ENCODE results near the gene CCNB2. TPM values are rescaled to one million over a fixed set of nuclear protein-coding genes. Genes with fewer than 3 reads are reported as not detected.

The CCNB2 gene
- total RNA-seq (under 1 TPM in 2 of 4 donors, not detected in 2; 0.18 to 0.25 TPM), polyA plus RNA-seq (under 1 TPM; 0.12 to 0.17 (median 0.17) TPM)
- long read RNA-seq, donor 1 = 0 reads
- long read RNA-seq, donor 2 = 0 reads

GRCh38 chr15:59104912-59105732 lies at the start of gene CCNB2:
Gene CCNB2 (plus strand): TSS chr15:59105146. CDS start chr15:59105269, 123 bp downstream.
- 0 to 1% (median 0%) methylated on average over 56 to 57 of the region's 57 CpGs for WGBS, 3 donors
- Histone ChIP-seq H3K27me3 (ENCODE audit: insufficient read depth in 3 of 3, low read length in 2 of 3) (no peaks in the 10 kb centered on the region), H3K27ac (peak within 1 kb of the TSS; percentile 48), H3K36me3 (ENCODE audit: insufficient read depth in 1 of 2, low read depth in 1 of 2) (peaks cover 0 to 3% of the 10 kb centered on the region in 2 donors), H3K4me3 (peak within 1 kb of the TSS; percentile 69), H3K9me3 (no peaks in the 10 kb centered on the region), H3K4me1 (no peaks in the 10 kb centered on the region)
- intact Hi-C loops (cut with DNase I) = no loop called here
- DNase-seq = peak; percentile 81 to 90
- peak; percentile 98 to 100 (median 100) for ATAC-seq
- TF ChIP-seq, protein P1, sequence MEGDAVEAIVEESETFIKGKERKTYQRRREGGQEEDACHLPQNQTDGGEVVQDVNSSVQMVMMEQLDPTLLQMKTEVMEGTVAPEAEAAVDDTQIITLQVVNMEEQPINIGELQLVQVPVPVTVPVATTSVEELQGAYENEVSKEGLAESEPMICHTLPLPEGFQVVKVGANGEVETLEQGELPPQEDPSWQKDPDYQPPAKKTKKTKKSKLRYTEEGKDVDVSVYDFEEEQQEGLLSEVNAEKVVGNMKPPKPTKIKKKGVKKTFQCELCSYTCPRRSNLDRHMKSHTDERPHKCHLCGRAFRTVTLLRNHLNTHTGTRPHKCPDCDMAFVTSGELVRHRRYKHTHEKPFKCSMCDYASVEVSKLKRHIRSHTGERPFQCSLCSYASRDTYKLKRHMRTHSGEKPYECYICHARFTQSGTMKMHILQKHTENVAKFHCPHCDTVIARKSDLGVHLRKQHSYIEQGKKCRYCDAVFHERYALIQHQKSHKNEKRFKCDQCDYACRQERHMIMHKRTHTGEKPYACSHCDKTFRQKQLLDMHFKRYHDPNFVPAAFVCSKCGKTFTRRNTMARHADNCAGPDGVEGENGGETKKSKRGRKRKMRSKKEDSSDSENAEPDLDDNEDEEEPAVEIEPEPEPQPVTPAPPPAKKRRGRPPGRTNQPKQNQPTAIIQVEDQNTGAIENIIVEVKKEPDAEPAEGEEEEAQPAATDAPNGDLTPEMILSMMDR (IDR thresholded peaks at IDR 0.05) = no peak

- WGBS, 3 donors = 44 to 85% (median 47%) methylated on average over 2 of the region's 2 CpGs
- peaks cover 17% of the 10 kb centered on the region for H3K4me1 ChIP-seq
- peak overlapping the region; percentile 30 for H3K27ac ChIP-seq
- no peaks in the 10 kb centered on the region for H3K9me3 ChIP-seq
- ATAC-seq = peak; percentile 29 to 63 (median 50)
- H3K4me3 ChIP-seq = no peak overlapping the region
- no peaks in the 10 kb centered on the region for H3K27me3 ChIP-seq (ENCODE audit: insufficient read depth in 3 of 3, low read length in 2 of 3)
- peaks cover 2 to 87% of the 10 kb centered on the region in 2 donors for H3K36me3 ChIP-seq (ENCODE audit: insufficient read depth in 1 of 2, low read depth in 1 of 2)
- intact Hi-C loops (cut with DNase I) = loop anchor here in 1 of 2 donors (5.0 kb wide), 1 partner anchor 72 kb away; the partner anchor contains the start of gene RNF111
- TF ChIP-seq, protein P1 (IDR thresholded peaks at IDR 0.05) = no peak
- no peak for DNase-seq
Observed at GRCh38 chr15:59059076-59059597, 45.8 kb upstream of the CCNB2 start.

GRCh38 chr15:59060348-59060747 lies 44.6 kb upstream of the CCNB2 start:
- Histone ChIP-seq H3K27ac (peak overlapping the region; percentile 30), H3K27me3 (ENCODE audit: insufficient read depth in 3 of 3, low read length in 2 of 3) (no peaks in the 10 kb centered on the region), H3K4me3 (no peak overlapping the region), H3K4me1 (peaks cover 17% of the 10 kb centered on the region), H3K36me3 (ENCODE audit: insufficient read depth in 1 of 2, low read depth in 1 of 2) (peaks cover 2 to 87% of the 10 kb centered on the region in 2 donors), H3K9me3 (no peaks in the 10 kb centered on the region)
- DNase-seq = no peak
- TF ChIP-seq, protein P1 (IDR thresholded peaks at IDR 0.05) = no peak
- WGBS, 3 donors = 89 to 93% (median 89%) methylated on average over 4 of the region's 4 CpGs
- intact Hi-C loops (cut with DNase I) = no loop called here
- no peak for ATAC-seq

- Histone ChIP-seq H3K36me3 (ENCODE audit: insufficient read depth in 1 of 2, low read depth in 1 of 2) (peaks cover 6 to 90% of the 10 kb centered on the region in 2 donors), H3K4me1 (peaks cover 17% of the 10 kb centered on the region), H3K27ac (peak overlapping the region; percentile 37), H3K4me3 (no peak overlapping the region), H3K27me3 (ENCODE audit: insufficient read depth in 3 of 3, low read length in 2 of 3) (no peaks in the 10 kb centered on the region), H3K9me3 (no peaks in the 10 kb centered on the region)
- ATAC-seq (peak; percentile 42 to 88 (median 67)), DNase-seq (no peak)
- intact Hi-C loops (cut with DNase I) = no loop called here
- WGBS, 3 donors = 48 to 68% (median 56%) methylated on average over 4 of the region's 4 CpGs
- TF ChIP-seq, protein P1 (IDR thresholded peaks at IDR 0.05) = no peak
Observed at GRCh38 chr15:59063042-59063441, 41.9 kb upstream of the CCNB2 start.
